GM12872 (cell line): ENCODE results near the gene GCHFR.

Experiments used
- CTCF ChIP-seq: IDR thresholded peaks from 3 replicates; pipeline ENCODE4 v1.5.1; 2011; ENCODE audit warnings: low read depth, mild to moderate bottlenecking, low read length, moderate library complexity; ENCODE audit not compliant: insufficient read depth

The GCHFR gene

GRCh38 chr15:40731034-40731433 is 32.8 kb upstream of the GCHFR start:
- TF ChIP-seq CTCF, result no peak

- no peak for TF ChIP-seq CTCF
Measured at GRCh38 chr15:40736575-40736974, 27.3 kb upstream of the GCHFR start.

- TF ChIP-seq CTCF, result no peak
Measured at GRCh38 chr15:40737048-40737447, 26.8 kb upstream of the GCHFR start.

GRCh38 chr15:40739047-40739446 is 24.8 kb upstream of the GCHFR start:
- no peak for TF ChIP-seq CTCF

GRCh38 chr15:40739854-40740253 is 24.0 kb upstream of the GCHFR start:
- no peak for TF ChIP-seq CTCF

- TF ChIP-seq CTCF, result no peak
Measured at GRCh38 chr15:40743485-40743901, 20.4 kb upstream of the GCHFR start.

- TF ChIP-seq CTCF, result no peak
Measured at GRCh38 chr15:40743921-40744814, 19.7 kb upstream of the GCHFR start.

- TF ChIP-seq CTCF, result no peak
Measured at GRCh38 chr15:40744815-40745152, 19.1 kb upstream of the GCHFR start.
